DMS79 treated with DMSO at 0.1 percent for 48 hours (cell line): ENCODE measurements around the gene JMJD6.
"Not testable (repeated sequence)": the region's sequence is repeated elsewhere in the genome, so short reads cannot be mapped to it uniquely, and the experiment has no call there.

Experiments used
- DNase-seq: peaks from one replicate; lab custom pipeline; 2025; lab: John Stamatoyannopoulos, UW

JMJD6 gene

GRCh38 chr17:76726231-76726775 is at the start of gene JMJD6:
Gene JMJD6, minus strand, starts transcription at chr17:76726606. Its CDS starts 131 bp downstream, at chr17:76726475.
- peak; percentile 88 for DNase-seq

GRCh38 chr17:76775021-76775600 is 48.7 kb upstream of the JMJD6 start:
- DNase-seq, result no peak

- no peak for DNase-seq
These were observed 46.6 kb upstream of the JMJD6 start for GRCh38 chr17:76772842-76773525.

GRCh38 chr17:76758570-76758969 is 32.2 kb upstream of the JMJD6 start:
- DNase-seq, result no peak

- no peak for DNase-seq
These were observed 30.9 kb upstream of the JMJD6 start for GRCh38 chr17:76757256-76757655.

GRCh38 chr17:76755285-76755684 is 28.9 kb upstream of the JMJD6 start:
- DNase-seq, result no peak

- DNase-seq, result peak; percentile 6
These were observed 26.9 kb upstream of the JMJD6 start for GRCh38 chr17:76753061-76753961.

GRCh38 chr17:76752006-76752405 is 25.6 kb upstream of the JMJD6 start:
- no peak for DNase-seq

- no peak for DNase-seq
These were observed 25.1 kb upstream of the JMJD6 start for GRCh38 chr17:76751416-76751993.

GRCh38 chr17:76748657-76749056 is 22.3 kb upstream of the JMJD6 start:
- no peak for DNase-seq

GRCh38 chr17:76747716-76748363 is 21.4 kb upstream of the JMJD6 start:
- no peak for DNase-seq

- not testable (repeated sequence) for DNase-seq
These were observed 19.4 kb upstream of the JMJD6 start for GRCh38 chr17:76745785-76746184.

- DNase-seq, result no peak
These were observed 18.3 kb upstream of the JMJD6 start for GRCh38 chr17:76744747-76745146.

GRCh38 chr17:76742958-76743357 is 16.6 kb upstream of the JMJD6 start:
- no peak for DNase-seq

- DNase-seq, result no peak
These were observed 14.1 kb upstream of the JMJD6 start for GRCh38 chr17:76740329-76741118.

GRCh38 chr17:76739568-76740115 is 13.2 kb upstream of the JMJD6 start:
- not testable (repeated sequence) for DNase-seq

GRCh38 chr17:76738468-76738850 is 12.1 kb upstream of the JMJD6 start:
- DNase-seq, result peak; percentile 15

- DNase-seq, result peak; percentile 80
These were observed 11.5 kb upstream of the JMJD6 start, which contains the start of gene MFSD11 for GRCh38 chr17:76737676-76738467. Gene MFSD11, plus strand, starts transcription at chr17:76738119. Its CDS starts 234 bp downstream, at chr17:76738353.

- peak; percentile 99 for DNase-seq
These were observed 10.8 kb upstream of the JMJD6 start, which contains the start of gene SRSF2 for GRCh38 chr17:76737082-76737675. Gene SRSF2, minus strand, starts transcription at chr17:76737331. Its CDS starts 171 bp downstream, at chr17:76737160.
